Stomach (tissue), 4 donors: ENCODE data around the gene FAM107B.

ENCODE experiments used
- CTCF ChIP-seq, 7 experiments: fragments of 450-650 bp in 4 of 7; fragments of 200-600 bp in 3 of 7; sonication (generic) in 3 of 7; IDR thresholded peaks; one replicate each; pipeline ENCODE4 v1.5.1; 2016 to 2019; ENCODE audit warnings: antibody characterized with exemption in 7 of 7, control low read depth in 2 of 7, mild to moderate bottlenecking in 1 of 7
- POLR2A ChIP-seq, 4 donors: fragments of 450-650 bp; IDR thresholded peaks; one replicate each; pipeline ENCODE4 v1.6.1; 2016; ENCODE audit warnings: antibody characterized with exemption in 4 of 4, control low read depth in 2 of 4, mild to moderate bottlenecking in 1 of 4, moderate library complexity in 1 of 4

DNA sequence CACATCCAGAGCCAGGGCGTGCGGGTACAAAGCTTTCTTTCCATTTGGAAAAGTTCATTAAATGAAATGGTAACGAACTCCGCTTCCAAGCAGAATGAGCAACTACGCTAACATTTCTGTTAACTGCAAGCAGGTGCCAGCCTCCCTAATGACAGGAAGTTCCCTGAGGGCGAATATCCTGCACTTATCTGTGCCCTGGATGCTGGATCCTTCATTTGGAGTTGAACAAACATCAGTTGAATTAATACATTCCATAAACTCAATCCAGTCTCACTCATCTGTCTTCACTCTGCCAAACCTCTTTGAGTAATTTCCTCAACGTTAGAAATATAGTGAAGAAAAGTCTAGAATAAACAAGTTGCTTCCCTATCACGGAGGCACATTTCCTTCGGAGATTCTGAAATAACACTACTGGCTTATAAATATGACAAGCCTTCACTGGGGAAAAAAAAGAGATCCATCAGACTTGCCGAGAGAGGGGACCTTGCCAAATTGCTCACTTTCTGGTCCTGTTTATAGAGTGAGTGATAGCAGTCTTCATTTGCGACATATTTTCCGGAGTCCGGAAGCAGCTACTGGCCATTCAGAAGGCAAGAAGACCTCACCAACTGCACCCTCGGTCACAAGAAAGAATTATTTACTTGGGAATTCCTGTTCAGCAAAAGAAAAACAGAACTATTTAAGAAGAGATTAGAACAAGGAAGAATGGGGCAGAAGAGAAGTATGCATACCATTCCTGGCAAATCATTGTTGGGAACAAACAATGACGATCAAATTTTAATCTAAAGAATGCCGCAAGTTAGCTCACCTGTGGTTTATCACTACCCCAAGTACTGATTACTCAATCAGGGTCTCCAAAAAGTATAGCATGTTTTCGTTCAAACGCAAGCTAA, 196.4 kb downstream of the FAM107B start:
- TF ChIP-seq POLR2A (IDR thresholded peaks at IDR 0.05): no peak
- no peak for TF ChIP-seq CTCF (IDR thresholded peaks at IDR 0.05)
